CD4-positive, alpha-beta T cell treated with Interleukin-6 for 4 hours (primary cell): ENCODE measurements around the gene CLINT1.
A peak's percentile ranks its signal among the peaks of the same experiment; 100 is the strongest.

Experiments used
- DNase-seq: peaks from one replicate; pipeline ENCODE4 v3.0.0-alpha.2; 2020; ENCODE audit warnings: mixed read lengths

CLINT1 gene

DNA sequence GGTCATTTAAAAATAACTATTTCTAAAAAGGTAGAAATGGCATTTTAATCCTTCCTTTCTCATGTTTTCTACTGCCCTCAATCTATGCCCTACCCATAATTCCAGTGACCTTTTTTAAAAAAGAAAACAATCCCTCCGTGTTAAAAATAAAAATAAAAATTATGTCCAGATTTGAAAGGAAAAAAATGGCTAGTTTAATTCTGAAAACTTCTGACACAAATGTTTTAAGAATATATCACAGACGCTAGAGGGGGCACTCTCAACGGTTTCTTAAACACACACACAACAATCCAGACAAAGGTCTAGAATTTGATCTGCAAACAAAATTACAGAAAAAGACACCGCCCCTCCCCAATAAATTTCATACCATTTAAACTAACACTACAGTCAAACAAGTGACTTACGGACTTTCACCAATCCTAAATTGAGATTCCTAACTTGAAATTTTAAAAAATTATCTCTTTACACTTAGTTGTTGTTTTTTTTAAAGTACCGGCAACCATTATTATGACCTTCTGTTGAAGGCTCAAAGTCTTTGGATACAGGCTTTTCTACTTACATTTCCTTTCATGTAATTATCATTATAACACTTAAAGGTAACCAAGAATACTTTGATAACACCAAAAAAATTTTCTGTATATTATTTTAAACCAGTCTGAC, 38.2 kb downstream of the CLINT1 start:
- DNase-seq: peak; percentile 38

DNA sequence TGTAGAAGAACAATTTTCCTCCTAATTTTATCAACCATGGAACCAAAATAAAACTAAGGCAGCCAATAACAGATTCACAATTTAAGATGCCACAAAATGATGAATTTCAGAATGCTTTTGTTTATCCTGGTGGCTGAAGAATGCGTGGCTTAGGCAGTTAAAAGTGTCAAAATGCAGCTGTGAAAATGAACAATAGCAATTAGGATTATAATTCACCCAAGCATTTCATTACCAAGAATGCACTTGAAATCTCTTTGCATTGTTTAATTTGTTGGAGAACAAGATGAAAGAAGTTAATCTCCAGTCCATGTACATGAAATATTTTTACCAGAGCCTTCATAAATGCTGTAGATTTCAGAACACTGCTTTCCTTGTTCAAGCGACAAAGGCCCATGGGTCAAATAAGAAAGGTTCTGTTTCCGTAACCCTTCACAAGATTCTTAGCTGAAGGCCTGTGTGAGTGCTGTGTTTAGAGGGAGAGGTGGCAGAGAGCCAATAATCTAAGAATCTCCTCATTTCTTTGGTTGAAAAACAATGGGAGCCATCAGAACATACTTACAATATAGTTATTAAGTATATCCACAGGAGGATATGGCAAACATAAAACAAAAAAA, 39.3 kb downstream of the CLINT1 start:
- no peak for DNase-seq

DNA sequence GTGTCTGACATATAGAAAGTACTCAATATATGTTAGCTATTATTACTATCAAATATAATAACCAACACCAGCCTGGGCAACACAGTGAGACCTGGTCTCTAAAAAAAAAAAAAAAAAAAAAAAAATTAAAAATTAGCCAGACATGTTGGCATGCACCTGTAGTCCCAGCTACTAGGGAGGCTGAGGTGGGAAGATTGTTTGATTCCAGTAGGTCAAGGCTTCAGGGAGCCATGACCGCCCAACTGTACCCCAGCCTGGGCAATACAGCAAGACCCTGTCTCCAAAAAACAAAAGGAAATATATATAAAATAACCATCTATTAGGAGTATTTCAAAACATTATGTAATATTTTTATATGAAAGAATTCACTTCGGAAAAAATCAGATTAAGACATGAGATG, 40.6 kb downstream of the CLINT1 start:
- no peak for DNase-seq

DNA sequence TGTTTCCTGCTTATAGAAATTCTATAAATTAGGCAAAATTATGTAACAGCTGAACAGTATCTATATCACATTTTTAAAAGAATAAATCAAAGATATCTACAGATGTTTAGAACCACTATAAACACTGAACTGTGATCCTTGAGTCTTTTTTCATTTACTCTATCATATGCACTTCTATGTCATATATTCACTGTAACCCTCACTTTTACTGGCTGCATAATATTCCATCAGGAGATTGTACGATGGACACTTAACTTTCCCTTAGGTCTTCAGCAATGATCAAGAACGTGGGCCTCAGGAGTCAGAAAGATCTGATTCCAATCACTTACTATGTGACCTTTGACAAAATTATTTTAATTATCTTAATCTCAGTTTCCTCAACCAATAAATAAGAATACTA, 41.0 kb downstream of the CLINT1 start:
- no peak for DNase-seq

DNA sequence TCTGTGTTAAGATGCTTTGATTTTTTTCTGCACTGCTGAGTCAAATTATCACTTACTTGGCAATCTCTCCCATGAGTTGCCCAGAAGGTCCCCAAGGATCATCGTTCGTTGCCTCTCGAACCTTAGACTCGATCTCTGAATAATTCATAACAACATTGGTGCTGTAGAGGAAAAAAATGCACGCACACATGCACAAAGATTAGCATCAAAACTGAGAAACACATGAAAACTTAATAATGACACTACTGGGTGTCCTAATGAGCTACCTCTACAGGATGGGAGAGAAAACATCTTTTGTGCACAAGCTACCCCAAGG, 41.6 kb downstream of the CLINT1 start:
- no peak for DNase-seq

DNA sequence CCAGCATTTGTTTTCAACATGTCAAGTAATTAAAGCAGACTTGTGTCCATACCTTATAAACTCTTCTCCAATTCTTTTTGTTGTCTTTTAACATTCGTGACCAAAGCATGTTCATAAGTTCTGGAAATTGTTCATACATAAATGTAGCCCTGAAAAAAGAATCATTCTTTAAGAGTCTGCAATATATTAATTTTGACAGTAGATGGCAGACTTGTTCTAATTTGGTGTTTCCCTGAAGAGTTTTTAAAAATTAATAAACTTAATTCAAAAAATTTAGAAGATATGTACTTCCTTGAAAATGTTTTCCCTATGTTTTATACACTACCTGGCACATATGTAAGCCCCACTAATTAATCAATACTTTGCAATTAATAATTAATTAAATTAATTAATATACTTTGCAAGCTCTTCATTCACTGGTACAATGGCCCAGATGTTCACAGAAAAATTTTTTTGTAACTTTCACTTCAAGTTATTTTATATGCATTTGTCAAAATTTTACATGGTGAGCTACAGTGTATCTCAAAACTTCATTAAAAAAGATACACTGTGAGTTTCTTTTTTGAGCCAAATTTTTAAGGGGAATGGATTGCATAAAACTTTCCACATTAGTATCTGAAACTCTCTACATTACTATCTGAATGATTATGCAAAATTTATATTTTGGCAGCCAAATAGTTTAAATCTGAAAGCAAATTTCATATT, 42.1 kb downstream of the CLINT1 start:
- DNase-seq: no peak

DNA sequence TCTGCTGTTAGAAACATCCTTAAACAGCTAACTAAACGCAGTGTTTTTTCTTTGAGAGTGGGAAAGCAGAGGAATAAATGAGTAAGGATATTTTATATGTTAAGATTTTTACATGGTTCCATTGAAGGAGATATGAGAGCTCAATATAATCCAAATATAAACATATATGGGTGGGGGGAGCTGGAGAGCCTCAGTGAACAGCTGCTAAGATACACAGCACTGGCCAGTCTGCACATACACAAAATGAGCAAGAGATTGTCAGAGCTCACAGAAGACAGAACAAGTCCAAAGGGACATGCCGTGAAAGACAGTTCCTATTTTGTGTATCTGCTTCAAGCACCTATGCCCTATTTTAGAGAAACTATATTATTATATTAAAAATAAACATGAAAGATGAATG, 46.9 kb downstream of the CLINT1 start:
- DNase-seq: no peak

DNA sequence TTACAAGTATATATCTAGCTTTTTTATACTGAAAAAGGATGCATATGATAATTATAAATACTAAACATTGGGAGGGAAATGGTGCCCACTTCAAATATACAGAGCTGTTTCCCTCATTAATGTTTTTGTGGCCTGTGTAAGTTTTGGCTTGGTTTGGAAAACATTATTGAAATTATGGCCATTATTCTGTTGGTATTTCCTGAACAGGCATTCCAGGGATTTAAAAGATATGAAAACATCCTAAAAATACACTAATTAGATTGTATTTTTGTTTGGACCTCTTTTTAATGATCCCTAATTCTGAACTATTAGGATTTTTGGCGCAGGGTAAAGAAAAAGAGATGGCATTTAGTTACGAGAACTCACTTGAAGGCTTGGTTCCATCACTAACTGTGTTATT, 50.9 kb downstream of the CLINT1 start:
- DNase-seq: no peak

DNA sequence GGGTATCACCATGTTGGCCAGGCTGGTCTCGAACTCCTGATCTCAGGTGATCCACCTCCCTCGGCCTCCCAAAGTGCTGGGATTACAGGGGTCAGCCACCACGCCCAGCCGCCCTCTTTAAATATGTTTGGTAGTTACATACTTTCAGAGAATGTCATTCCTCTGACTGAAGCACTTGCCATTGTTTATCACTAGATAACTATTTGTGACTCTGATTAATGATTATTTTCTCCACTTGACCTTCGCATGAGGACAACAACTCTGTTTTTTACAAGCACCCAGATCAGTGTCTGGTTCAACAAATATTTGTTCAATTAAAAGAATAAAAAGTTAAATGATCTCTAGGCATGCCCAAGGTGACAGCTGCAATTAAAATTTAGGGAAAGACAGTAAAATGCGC, 56.2 kb downstream of the CLINT1 start:
- DNase-seq: no peak

DNA sequence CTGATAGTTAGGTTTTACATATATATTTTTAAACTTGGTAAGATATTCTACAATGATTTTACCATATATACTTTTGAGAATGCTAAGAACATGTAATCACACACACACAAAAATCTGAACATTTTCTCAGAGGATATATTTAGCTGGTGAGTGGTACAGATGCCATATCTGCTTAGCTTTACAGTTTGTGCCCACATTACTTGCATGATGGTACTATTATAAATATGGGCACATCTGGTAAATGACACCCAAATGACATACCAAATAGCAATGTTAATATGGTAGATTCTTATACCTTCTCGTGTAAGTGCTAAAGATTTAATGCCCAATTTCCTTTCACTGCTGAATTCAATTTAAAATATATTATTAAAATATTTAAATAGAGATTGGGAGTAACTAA, 58.8 kb downstream of the CLINT1 start:
- no peak for DNase-seq

DNA sequence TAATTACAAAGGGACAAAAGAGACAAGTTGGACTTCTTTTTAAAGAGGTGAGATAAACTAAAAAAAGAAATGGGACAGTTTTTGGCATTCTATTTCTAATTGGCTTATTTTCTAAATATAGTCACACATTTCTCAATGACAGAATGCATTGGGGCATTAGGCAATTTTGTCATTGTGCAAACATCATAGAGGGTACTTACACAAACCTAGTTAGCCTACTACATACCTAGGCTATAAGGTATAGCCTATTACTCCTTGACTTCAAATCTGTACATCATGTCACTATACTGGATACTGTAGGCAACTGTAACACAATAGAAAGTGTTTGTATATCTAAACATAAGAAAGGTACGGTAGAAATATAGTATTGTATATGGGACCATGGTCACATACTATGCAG, 59.4 kb downstream of the CLINT1 start:
- no peak for DNase-seq

DNA sequence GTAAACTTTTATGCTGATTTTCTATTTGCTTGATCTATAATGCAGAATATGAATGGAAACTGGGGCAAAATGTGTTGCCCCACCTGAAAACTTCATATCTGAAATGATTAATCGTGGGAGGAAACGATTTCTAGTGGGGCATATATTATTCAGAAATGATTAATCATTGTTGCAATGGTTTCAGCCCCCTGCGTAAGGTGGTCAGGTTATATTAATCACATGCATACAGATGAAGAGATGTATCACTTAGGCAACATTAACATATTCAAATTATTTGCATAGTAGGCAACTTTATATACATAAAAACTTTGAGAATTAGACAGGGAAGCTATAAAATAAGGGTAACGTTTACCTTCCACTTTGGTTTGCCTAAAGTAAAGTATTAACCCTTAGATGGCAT, 65.6 kb downstream of the CLINT1 start:
- DNase-seq: no peak

DNA sequence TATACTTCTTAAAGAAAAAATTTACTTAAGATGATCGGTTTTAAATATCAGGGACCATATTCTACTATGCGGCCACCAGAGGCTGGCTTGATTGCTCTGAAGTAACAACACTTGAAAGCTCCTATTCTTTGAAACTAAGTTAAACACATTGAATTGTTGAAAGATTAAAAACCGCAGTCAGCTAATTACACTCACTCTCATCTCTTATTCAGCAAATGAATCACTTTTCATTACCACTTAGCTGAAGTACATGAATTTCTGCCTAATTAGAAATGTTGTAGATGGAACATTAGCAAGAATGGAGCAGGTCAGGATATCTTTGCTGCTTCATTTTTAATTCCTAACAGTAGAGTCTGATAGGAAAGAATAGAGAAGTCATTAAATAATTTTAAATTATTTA, 73.1 kb downstream of the CLINT1 start:
- no peak for DNase-seq

DNA sequence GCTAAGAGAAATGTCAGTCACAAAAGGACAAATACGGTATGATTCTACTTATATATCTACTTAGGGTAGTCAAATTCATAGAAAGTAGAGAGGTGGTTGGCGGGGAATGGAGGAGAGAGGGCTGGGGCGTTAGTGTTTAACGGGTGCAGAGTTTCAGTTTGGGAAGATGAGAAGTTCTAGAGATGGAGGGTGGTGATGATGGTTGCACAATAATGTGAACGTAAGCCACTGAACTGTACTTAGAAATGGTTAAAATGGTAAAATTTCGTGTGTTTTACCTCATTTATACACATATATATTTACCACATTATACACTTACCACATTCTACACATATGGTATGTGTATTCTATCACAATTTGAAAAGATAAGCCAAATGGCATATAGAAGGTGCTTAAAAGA, 79.7 kb downstream of the CLINT1 start:
- DNase-seq: no peak

DNA sequence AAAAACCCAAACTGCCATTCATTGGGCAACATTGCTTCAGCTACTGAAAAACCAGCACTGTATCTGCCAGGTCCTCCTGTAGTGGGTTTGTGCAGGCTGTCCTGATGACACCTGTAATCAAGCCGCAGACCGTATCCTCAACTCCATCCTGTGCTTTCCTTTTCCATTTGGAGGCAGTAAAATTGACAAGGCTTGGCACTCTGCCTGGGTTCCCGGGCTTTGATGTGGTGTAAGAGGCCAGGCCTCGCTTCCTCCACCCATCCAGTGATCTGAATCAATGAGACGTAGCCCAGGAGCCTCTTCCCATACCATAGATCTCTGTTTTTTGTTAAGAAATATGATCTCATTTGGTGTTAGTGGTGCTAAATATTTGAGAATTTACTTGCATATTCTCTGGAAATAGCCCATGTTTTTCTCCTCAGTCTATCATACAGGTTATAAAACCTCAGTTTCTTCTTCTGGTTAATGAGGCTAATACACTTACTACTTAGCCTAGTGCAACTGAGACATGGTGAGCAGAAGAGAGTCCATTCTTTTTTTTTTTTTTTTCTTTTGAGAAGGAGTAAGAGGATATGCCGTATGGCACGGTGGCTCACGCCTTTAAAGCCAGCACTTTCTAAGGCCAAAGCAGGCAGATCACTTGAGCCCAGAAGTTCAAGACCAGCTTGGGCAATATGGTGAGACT, 80.7 kb downstream of the CLINT1 start:
- DNase-seq: no peak

DNA sequence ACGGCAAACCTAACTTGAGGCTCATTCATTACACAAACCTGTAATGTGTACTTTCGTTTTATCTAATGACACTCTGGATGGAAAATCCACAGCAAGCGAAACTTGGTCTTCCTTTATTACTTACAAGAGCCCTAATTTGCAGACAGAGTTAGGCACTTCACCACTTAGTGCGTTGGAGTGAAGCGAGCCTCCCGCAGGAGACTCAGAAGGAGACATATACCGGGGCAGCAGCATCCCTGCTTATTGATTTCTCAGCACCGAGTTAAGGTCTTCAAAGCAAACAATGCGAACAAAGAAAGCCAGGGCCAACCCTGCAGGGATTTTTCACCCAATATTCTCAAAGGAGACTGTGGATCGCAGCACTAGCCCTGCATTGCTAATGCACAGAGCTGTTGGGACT, 86.8 kb downstream of the CLINT1 start:
- no peak for DNase-seq

DNA sequence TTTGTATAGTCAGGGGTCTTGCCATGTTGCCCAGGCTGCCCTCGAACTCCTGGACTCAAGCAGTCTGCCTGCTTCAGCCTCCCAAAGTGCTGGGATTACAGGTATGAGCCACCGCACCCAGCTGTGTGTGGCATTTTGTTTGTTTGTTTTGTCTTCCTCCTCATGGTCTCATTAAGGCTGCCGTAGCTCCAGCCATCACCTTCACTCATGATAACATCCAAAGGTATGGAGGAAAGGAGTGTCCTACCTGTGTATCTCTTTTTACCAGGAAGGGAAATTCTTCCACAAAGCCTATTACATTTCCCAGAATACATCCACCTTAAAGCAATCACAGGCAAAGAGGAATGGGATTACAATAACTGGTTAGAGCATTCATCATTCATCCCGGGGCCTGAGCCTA, 88.3 kb downstream of the CLINT1 start:
- no peak for DNase-seq

DNA sequence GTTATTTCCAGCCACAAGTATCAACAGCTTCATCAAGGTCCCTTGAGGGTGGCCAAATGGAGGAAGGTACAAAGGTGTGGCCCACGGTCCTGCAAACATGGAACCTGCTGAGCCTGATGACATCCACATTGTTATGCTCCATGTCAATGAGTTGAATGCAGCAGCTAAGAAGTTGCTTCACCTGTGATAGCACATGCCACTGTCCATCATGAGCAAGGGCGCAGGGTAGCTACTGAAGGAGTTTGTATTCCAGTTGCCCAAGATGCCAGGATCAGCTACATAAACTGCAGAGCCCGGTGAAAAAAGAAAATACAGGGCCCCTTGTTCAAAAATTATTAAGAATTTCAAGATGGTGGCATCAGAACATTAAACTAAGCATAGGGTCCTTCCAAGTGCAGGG, 91.3 kb downstream of the CLINT1 start:
- DNase-seq: no peak

DNA sequence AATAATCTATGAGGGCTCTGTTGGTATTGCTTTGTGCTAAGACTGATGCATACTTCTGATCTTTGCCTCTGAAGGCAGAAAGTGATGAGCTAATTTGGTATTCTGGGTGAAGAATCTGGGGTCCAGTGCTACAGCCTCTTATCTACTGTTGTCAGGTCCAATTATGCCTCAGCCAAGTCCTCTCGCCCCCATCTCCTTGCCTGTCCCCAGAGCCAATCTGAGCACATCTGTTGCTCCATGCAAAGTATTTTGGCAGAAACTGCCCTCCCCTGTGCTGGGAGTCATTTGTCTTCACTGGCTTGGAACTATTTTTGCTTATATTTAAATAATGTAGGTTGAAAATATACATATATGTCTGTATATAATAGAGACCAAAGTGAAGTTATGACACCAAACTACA, 92.0 kb downstream of the CLINT1 start:
- no peak for DNase-seq

DNA sequence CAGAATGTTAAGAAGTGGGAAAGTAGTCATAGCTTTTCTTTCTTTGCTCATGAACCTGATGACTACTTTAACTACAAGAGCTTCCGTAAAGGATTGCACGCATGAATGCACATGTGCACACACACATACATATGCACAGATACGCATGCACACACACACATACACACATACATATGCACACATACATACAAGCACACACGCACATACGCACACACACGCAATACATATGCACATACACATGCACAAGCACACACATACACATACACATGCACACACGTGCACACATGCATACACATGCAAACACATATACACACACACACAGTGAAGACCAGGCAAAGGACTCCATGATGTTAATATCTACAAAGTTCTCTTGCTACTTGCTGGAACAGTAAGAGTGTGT, 92.5 kb downstream of the CLINT1 start:
- no peak for DNase-seq

DNA sequence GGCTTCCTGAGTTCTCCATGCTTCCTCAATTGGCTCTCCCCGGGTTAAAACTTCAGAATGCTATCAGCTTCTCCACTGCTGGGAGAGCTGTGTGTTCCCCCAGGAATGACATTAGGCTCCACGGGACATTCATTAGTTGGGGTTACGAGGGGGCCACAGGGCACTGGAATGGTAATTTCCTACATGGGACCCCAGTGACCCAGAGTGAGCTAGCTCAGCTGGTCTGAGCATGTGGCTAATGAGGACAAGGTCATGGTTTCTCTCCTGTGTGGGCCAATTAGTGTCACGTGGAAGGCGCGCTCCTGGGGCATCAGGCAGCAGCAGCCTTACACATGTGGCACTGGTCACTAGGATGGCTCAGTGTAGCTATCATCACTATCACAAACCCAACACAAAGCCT, 94.4 kb downstream of the CLINT1 start:
- no peak for DNase-seq

DNA sequence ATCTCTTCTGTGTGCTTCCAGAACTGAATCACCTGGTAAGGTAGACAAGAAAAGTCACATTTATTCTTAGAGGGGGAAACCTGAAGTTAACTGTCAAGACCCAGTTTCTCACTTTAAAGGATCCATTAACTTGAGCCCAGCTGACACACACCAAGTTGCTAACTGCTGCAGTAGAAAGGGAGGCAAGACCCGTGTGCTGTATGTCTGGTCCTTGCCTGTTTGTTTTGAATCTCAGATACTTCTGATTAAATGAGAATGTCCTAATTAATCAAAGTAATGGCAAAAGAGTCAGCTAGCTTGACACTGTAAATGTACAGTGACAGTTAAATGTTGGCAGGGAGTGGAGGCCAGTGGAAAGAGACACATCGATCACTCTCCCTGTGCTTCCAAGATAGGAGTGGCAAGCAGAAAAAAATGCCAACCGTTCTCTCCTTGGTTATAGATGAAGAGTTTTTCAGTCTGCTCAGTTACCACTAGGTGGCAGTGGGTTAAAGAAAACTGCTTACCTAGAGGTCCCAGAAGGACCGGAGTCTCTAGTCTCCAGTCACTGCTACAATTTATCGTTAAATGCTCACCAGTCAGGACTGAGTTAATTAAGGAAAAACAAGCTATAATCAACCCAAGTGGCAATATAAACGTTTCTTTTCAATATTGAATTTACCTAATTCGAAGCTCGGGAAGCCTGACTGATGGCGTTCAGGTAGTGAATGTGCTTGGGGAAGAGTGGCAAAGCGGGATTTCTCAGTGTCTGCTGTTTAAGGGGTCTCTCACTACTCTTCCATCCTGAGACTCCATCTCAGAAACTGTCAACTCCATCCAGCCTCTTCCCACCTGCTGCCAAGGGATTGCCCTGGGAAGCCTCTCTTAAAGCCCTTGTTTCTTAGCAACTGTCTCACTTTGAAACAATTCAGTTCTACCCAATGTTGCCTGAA, 97.0 kb downstream of the CLINT1 start:
- peak; percentile 24 for DNase-seq

DNA sequence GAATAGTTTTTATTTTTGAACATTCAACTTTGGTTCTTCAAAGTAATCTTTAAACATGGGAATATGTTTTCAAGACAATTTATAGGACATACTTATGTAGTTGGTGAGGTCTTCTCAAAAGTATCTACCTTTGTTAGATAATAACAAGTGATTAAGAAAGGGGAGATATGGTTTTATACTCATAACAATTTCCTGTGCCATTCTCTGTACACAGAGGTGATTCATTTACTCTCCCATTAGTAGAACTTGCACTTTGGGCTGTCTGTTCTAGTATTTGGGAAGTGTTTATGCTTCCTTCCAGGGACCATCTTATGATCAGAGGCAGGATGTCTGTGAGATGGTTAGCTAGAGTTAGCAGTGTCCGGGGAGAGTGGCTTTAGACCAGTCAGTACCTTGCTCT, 100.2 kb downstream of the CLINT1 start:
- no peak for DNase-seq
